Neural cell (in vitro differentiated cells): ENCODE results near the gene ZFAND4.
"Not testable (repeated sequence)": the region's sequence is repeated elsewhere in the genome, so short reads cannot be mapped to it uniquely, and the experiment has no call there.

Source experiments
- CTCF ChIP-seq: fragments of 450-650 bp; IDR thresholded peaks from 2 replicates; pipeline ENCODE4 v1.5.1; 2014; ENCODE audit warnings: antibody characterized with exemption, mild to moderate bottlenecking, moderate library complexity; ENCODE audit not compliant: poor library complexity, severe bottlenecking
- EP300 ChIP-seq: fragments of 450-650 bp; conservative IDR thresholded peaks from 2 replicates; pipeline ENCODE4 v1.6.1; 2014; ENCODE audit warnings: antibody characterized with exemption, mild to moderate bottlenecking, moderate library complexity; ENCODE audit not compliant: poor library complexity, severe bottlenecking
- EZH2 ChIP-seq: fragments of 200-600, 300-800 bp; shearing (Covaris generic), sonication (generic); IDR thresholded peaks from 2 replicates; pipeline ENCODE4 v1.6.1; 2014; ENCODE audit warnings: antibody characterized with exemption, low read length, borderline replicate concordance, mild to moderate bottlenecking; ENCODE audit not compliant: insufficient read depth, poor library complexity, severe bottlenecking
- POLR2AphosphoS5 ChIP-seq: IDR thresholded peaks from 2 replicates; pipeline ENCODE4 v1.6.1; 2012
- SMC3 ChIP-seq: fragments of 450-650 bp; conservative IDR thresholded peaks from 2 replicates; pipeline ENCODE4 v1.6.1; 2014; ENCODE audit warnings: antibody characterized with exemption, mild to moderate bottlenecking, moderate library complexity; ENCODE audit not compliant: poor library complexity

DNA sequence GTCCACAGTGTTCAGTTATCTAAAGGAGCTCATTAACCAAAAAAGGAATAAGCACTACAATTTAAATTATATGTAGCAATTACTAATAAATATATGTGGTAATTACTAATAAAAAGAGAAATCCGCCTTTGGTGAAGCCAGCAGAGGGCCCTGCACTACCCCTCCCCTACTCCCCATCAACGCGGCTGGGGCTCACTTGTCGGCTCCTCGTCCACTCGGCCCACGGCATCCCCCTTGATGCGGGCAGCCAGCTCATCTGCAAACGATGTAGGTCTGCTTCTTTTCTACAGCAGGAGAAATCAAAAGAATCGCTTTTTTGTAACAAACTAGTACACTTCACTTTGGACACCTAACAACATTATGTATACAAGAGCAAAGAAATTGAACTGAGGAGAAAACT lies 48.9 kb upstream of the ZFAND4 start:
- not testable (repeated sequence) for TF ChIP-seq EZH2, CTCF, POLR2AphosphoS5, SMC3, EP300
